HepG2 (cell line): ENCODE results near the gene ADAR. TPM values are rescaled to one million over a fixed set of nuclear protein-coding genes. Genes with fewer than 3 reads are reported as not detected.

Experiments used
- ATAC-seq: fragments of 200-7000 bp; cut with Tn5 transposase; 3 replicates; pipeline ENCODE4 v1.9.1; 2020; ENCODE audit warnings: mild to moderate bottlenecking, moderate library complexity
- BruUV-seq: library from RNA; stranded (reverse); fragments of 400-500 nt; replicated peaks from 2 replicates; lab custom pipeline; 2021; lab: Mats Ljungman, UMichigan
- CTCF ChIA-PET: fragments of 300-600 bp; formaldehyde crosslinking; extraction: SDS; loops from one replicate; lab custom pipeline; 2021; ENCODE audit warnings: low total read pairs, inconsistent platforms, low intra/inter-chr PET ratio; lab: Yijun Ruan, JAX
- POLR2A ChIA-PET: fragments of 350-600 bp; sonication (Branson Sonifier 250); formaldehyde crosslinking; loops from one replicate; lab custom pipeline; 2020; ENCODE audit warnings: antibody characterized with exemption, inconsistent platforms; lab: Yijun Ruan, JAX
- DNase-seq: peaks from one replicate; pipeline ENCODE4 v3.0.0-alpha.2; 2015; ENCODE audit warnings: low spot score
- FAIRE-seq: peaks from 3 replicates; lab custom pipeline; 2011; peaks lifted over from hg19 to GRCh38; lab: Jason Lieb, UNC
- H2AFZ ChIP-seq: one replicate; pipeline ENCODE4 v1.6.1; 2011; ENCODE audit warnings: low read length, inconsistent platforms
- H3K27ac ChIP-seq: fragments of 300-600 bp; 3 replicates; pipeline ENCODE4 v1.8.0; 2011; ENCODE audit warnings: mixed run types, mild to moderate bottlenecking, mixed read lengths, low read length, inconsistent platforms; ENCODE audit not compliant: insufficient read depth; ENCODE audit errors: extremely low read length
- H3K27me3 ChIP-seq, 2 experiments: fragments of 200-600 bp in 1 of 2; 2 replicates in 1 of 2; 3 replicates in 1 of 2; pipeline versions ENCODE4 v1.6.0 to v1.8.0; 2011; ENCODE audit warnings: low read length in 2 of 2, mild to moderate bottlenecking in 2 of 2, moderate library complexity in 2 of 2, inconsistent platforms in 1 of 2; ENCODE audit not compliant: insufficient read depth in 2 of 2, control insufficient read depth in 1 of 2
- H3K36me3 ChIP-seq, 2 experiments: fragments of 200-600 bp in 1 of 2; replicated peaks in 1 of 2; 2 replicates in 1 of 2; 3 replicates in 1 of 2; pipeline versions ENCODE4 v1.5.1 to v1.8.0; 2011; ENCODE audit warnings: low read length in 2 of 2, inconsistent platforms in 1 of 2; ENCODE audit not compliant: insufficient read depth in 2 of 2, control insufficient read depth in 1 of 2
- H3K4me1 ChIP-seq: 2 replicates; pipeline ENCODE4 v1.5.1; 2012; ENCODE audit warnings: low read length, inconsistent platforms; ENCODE audit not compliant: insufficient read depth
- H3K4me2 ChIP-seq: 2 replicates; pipeline ENCODE4 v1.6.0; 2011; ENCODE audit warnings: low read depth, low read length, inconsistent platforms
- H3K4me3 ChIP-seq, 3 experiments: fragments of 200-600 bp in 1 of 3; sonication (generic), shearing (Covaris generic) in 1 of 3; replicated peaks in 1 of 3; 2 replicates each; pipeline ENCODE4 v1.5.1; 2011 to 2016; ENCODE audit warnings: low read length in 3 of 3, inconsistent platforms in 2 of 3, low read depth in 2 of 3, mild to moderate bottlenecking in 2 of 3, control low read depth in 1 of 3, mixed read lengths in 1 of 3; ENCODE audit not compliant: insufficient read depth in 1 of 3
- H3K79me2 ChIP-seq: one replicate; pipeline ENCODE4 v1.6.1; 2011; ENCODE audit warnings: low read length, inconsistent platforms; ENCODE audit not compliant: insufficient read depth
- H3K9ac ChIP-seq: 2 replicates; pipeline ENCODE4 v1.6.0; 2011; ENCODE audit warnings: mild to moderate bottlenecking, low read depth, low read length, inconsistent platforms; ENCODE audit not compliant: insufficient read depth
- H3K9me3 ChIP-seq: 2 replicates; pipeline ENCODE4 v1.5.1; 2012; ENCODE audit warnings: mild to moderate bottlenecking, low read length
- H4K20me1 ChIP-seq: 2 replicates; pipeline ENCODE4 v1.6.0; 2011; ENCODE audit warnings: inconsistent platforms, mild to moderate bottlenecking, low read length, moderate library complexity; ENCODE audit not compliant: insufficient read depth
- CHCHD3 ChIP-seq: sonication (generic); formaldehyde crosslinking; IDR thresholded peaks from 2 replicates; pipeline ENCODE4 v1.8.0; 2022; ENCODE audit warnings: mild to moderate bottlenecking, missing genetic modification reagents, moderate library complexity
- MTF1 ChIP-seq: sonication (generic); formaldehyde crosslinking; IDR thresholded peaks from 2 replicates; pipeline ENCODE4 v1.5.0; 2020; ENCODE audit warnings: missing genetic modification reagents
- RBAK ChIP-seq: sonication (generic); formaldehyde crosslinking; IDR thresholded peaks from 2 replicates; pipeline ENCODE4 v1.5.1; 2020; ENCODE audit warnings: mild to moderate bottlenecking, missing genetic modification reagents
- RXRA ChIP-seq: sonication (generic); formaldehyde crosslinking; IDR thresholded peaks from 2 replicates; pipeline ENCODE4 v1.5.1; 2020; ENCODE audit warnings: missing genetic modification reagents
- TAF1 ChIP-seq: sonication (generic); formaldehyde crosslinking; IDR thresholded peaks from 2 replicates; pipeline ENCODE4 v1.4.0; 2020; ENCODE audit warnings: missing genetic modification reagents
- ZNF354B ChIP-seq: sonication (generic); formaldehyde crosslinking; IDR thresholded peaks from 2 replicates; pipeline ENCODE4 v1.8.0; 2022; ENCODE audit warnings: mild to moderate bottlenecking, missing genetic modification reagents
- ZNF441 ChIP-seq: sonication (generic); formaldehyde crosslinking; IDR thresholded peaks from 2 replicates; pipeline ENCODE4 v1.7.0; 2021; ENCODE audit warnings: missing genetic modification reagents, borderline replicate concordance
- ZSCAN5A ChIP-seq: sonication (generic); formaldehyde crosslinking; IDR thresholded peaks from 2 replicates; pipeline ENCODE4 v1.8.0; 2022; ENCODE audit warnings: mild to moderate bottlenecking, missing genetic modification reagents, borderline replicate concordance
- WGBS: methylation state at CpG from one replicate; pipeline ENCODE4 v1.1.6; 2017; ENCODE audit warnings: low lambda C conversion rate; 5-methylcytosine and 5-hydroxymethylcytosine counted together
- in situ Hi-C: cut with HindIII; loops from 2 replicates; pipeline ENCODE4 v1.10.0; 2017; ENCODE audit warnings: low pct_unique_long_range_greater_than_20kb; ENCODE audit not compliant: extremely low pct_ligation_motif_present
- intact Hi-C: fragments of 100-400 bp; cut with micrococcal nuclease; formaldehyde crosslinking; loops from one replicate; pipeline ENCODE4 v1.10.0; 2022; ENCODE audit not compliant: unreplicated experiment
- polyA plus RNA-seq, 8 experiments: library from polyadenylated mRNA; depleted of rRNA in 3 of 8; stranded (reverse) in 7 of 8; unstranded in 1 of 8; fragments of >200 nt; fragmentation: Illumina TruSeq in 4 of 8; extraction: Trizol in 4 of 8; gene quantifications; 2 replicates each; pipeline versions ENCODE4 v1.2.1 to v1.2.3, GENCODE V29; 2011 to 2016; ENCODE audit warnings: low read depth in 4 of 8, missing spikeins in 1 of 8, mixed read lengths in 1 of 8; ENCODE audit not compliant: insufficient read depth in 1 of 8
- total RNA-seq, 5 experiments: library from RNA; depleted of rRNA; stranded (reverse); fragments of >200 nt; fragmentation: Illumina TruSeq; extraction: Trizol; gene quantifications; 2 replicates each; pipeline ENCODE4 v1.2.3, GENCODE V29; 2016; ENCODE audit warnings: low read depth in 1 of 5

Gene ADAR
- total and polyA plus RNA-seq, 2 of the 13 experiments (the other 11 are each of a cell fraction or from before 2014, with no cell fraction given): 70.8 to 86.2 TPM

GRCh38 chr1:154575147-154575927, 32.6 kb downstream of the ADAR start:
- ATAC-seq (no peak), DNase-seq (no peak), FAIRE-seq (no peak)
- in situ Hi-C loops (no loop called here), intact Hi-C loops (no loop called here)
- no peak overlapping the region for H3K4me2 ChIP-seq
- H3K79me2 ChIP-seq: no peaks in the 10 kb centered on the region
- peaks cover 0 to 3% of the 10 kb centered on the region in 2 experiments; a peak in 1 of 5 replicates for H3K27me3 ChIP-seq
- H3K9ac ChIP-seq: no peak overlapping the region
- BruUV-seq: no TSS peak
- TF ChIP-seq MTF1 (CRISPR knock-in tag) (no peak), ZNF354B (no peak), TAF1 (no peak), RBAK (CRISPR knock-in tag) (no peak), ZSCAN5A (CRISPR knock-in tag) (no peak), ZNF441 (no peak), CHCHD3 (no peak), RXRA (no peak)
- H3K27ac ChIP-seq: no peak overlapping the region
- no peaks in the 10 kb centered on the region for H3K9me3 ChIP-seq
- CTCF ChIA-PET: no interaction called here
- 82% methylated on average over 10 of the region's 10 CpGs for WGBS
- POLR2A ChIA-PET: no interaction called here
- no peak overlapping the region for H2AFZ ChIP-seq
- peaks cover 3 to 12% of the 10 kb centered on the region in 2 experiments; a peak in 1 of 5 replicates for H3K36me3 ChIP-seq
- no peaks in the 10 kb centered on the region for H4K20me1 ChIP-seq
- no peaks in the 10 kb centered on the region for H3K4me1 ChIP-seq
- H3K4me3 ChIP-seq: no peak overlapping the region
